GM12801 (cell line): ENCODE results near the gene RPH3AL.

Experiments
- TF ChIP-seq, protein P1 (sequence below): IDR thresholded peaks from one replicate; pipeline ENCODE4 v1.5.1; 2011; ENCODE audit warnings: control low read depth; ENCODE audit not compliant: insufficient read length; ENCODE audit errors: extremely low read depth

RPH3AL gene

GRCh38 chr17:192666-193425 lies 159.8 kb downstream of the RPH3AL start:
- TF ChIP-seq, protein P1, sequence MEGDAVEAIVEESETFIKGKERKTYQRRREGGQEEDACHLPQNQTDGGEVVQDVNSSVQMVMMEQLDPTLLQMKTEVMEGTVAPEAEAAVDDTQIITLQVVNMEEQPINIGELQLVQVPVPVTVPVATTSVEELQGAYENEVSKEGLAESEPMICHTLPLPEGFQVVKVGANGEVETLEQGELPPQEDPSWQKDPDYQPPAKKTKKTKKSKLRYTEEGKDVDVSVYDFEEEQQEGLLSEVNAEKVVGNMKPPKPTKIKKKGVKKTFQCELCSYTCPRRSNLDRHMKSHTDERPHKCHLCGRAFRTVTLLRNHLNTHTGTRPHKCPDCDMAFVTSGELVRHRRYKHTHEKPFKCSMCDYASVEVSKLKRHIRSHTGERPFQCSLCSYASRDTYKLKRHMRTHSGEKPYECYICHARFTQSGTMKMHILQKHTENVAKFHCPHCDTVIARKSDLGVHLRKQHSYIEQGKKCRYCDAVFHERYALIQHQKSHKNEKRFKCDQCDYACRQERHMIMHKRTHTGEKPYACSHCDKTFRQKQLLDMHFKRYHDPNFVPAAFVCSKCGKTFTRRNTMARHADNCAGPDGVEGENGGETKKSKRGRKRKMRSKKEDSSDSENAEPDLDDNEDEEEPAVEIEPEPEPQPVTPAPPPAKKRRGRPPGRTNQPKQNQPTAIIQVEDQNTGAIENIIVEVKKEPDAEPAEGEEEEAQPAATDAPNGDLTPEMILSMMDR, result no peak

- TF ChIP-seq, protein P1, result no peak
Measured at GRCh38 chr17:189444-189843, 163.2 kb downstream of the RPH3AL start.

DNA sequence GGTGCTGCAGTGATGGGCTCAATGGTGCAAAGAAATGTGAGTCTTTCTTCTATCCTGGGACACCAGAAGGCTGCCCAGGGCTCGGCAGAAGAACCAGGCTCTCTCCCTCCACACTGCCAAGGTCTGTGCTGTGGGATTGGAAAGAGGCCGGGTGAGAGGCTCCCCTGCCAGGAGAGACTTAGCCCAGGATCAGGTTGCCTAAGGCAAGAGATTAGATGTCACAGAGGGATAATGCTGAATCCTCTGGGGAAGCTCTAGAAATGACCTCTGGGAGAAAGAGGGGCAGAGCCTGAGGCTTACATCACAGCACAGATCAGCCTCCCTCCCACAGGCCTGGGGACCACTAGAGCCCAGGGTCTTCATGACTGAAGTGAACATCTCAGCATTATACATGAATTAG lies 165.5 kb downstream of the RPH3AL start:
- TF ChIP-seq, protein P1, result no peak

GRCh38 chr17:185445-186138 lies 167.0 kb downstream of the RPH3AL start:
- TF ChIP-seq, protein P1, result no peak

- TF ChIP-seq, protein P1, result no peak
Measured at GRCh38 chr17:183021-183420, 169.6 kb downstream of the RPH3AL start.

- TF ChIP-seq, protein P1, result no peak
Measured at GRCh38 chr17:182050-182751, 170.4 kb downstream of the RPH3AL start.
